ENCODE results near the gene LTF. TPM values are rescaled to one million over a fixed set of nuclear protein-coding genes. Genes with fewer than 3 reads are reported as not detected.

The LTF gene
- total RNA-seq, 1 donor from 2014 or later, result not detected

DNA sequence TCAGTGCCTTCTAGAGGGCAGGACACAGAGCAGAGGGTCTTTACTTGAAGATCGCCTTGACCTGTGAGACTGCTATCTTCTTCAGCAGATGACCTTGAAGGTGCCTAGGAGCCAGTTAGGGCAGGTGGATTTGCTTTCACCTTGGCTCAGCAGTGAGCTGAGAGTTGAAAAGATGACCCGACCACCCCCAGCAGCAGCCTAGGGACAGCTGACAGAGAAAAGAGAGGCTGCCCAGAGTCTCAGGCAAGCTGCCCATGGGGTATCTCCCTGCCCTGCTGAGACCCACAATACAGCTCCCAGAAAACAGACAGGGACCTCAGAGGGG, 453 bp upstream of the LTF start:
- Histone ChIP-seq H3K36me3 (ENCODE audit: insufficient read depth, low read length) (no peaks in the 10 kb centered on the region), H3K4me3 (ENCODE audit: insufficient read depth, low read depth, low read length) (no peak overlapping the region), H3K79me2 (ENCODE audit: insufficient read depth, low read length) (no peaks in the 10 kb centered on the region), H3K4me2 (ENCODE audit: low read length) (no peak overlapping the region), H3K9me3 (ENCODE audit: insufficient read depth, low read depth, low read length) (no peaks in the 10 kb centered on the region), H3K9ac (ENCODE audit: low read length) (no peak overlapping the region), H3K27ac (ENCODE audit: low read depth, low read length) (no peak overlapping the region), H2AFZ (ENCODE audit: low read depth, low read length) (no peak overlapping the region), H4K20me1 (ENCODE audit: insufficient read depth, low read length) (no peaks in the 10 kb centered on the region), H3K4me1 (ENCODE audit: insufficient read depth, low read length) (no peaks in the 10 kb centered on the region), H3K27me3 (ENCODE audit: insufficient read depth, low read length) (peaks cover 37% of the 10 kb centered on the region)
- no peaks in the 10 kb centered on the region for H3K36me3 Mint-ChIP-seq (ENCODE audit: low read depth, unreplicated experiment)
- no peak overlapping the region for H3K27ac Mint-ChIP-seq (ENCODE audit: unreplicated experiment)
- H3K4me1 Mint-ChIP-seq (ENCODE audit: low read depth, unreplicated experiment), result peaks cover 6% of the 10 kb centered on the region
- H3K9me3 Mint-ChIP-seq (ENCODE audit: unreplicated experiment), result no peaks in the 10 kb centered on the region
- no peak overlapping the region for H3K4me3 Mint-ChIP-seq (ENCODE audit: unreplicated experiment)
- TF ChIP-seq, protein P1, sequence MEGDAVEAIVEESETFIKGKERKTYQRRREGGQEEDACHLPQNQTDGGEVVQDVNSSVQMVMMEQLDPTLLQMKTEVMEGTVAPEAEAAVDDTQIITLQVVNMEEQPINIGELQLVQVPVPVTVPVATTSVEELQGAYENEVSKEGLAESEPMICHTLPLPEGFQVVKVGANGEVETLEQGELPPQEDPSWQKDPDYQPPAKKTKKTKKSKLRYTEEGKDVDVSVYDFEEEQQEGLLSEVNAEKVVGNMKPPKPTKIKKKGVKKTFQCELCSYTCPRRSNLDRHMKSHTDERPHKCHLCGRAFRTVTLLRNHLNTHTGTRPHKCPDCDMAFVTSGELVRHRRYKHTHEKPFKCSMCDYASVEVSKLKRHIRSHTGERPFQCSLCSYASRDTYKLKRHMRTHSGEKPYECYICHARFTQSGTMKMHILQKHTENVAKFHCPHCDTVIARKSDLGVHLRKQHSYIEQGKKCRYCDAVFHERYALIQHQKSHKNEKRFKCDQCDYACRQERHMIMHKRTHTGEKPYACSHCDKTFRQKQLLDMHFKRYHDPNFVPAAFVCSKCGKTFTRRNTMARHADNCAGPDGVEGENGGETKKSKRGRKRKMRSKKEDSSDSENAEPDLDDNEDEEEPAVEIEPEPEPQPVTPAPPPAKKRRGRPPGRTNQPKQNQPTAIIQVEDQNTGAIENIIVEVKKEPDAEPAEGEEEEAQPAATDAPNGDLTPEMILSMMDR (IDR thresholded peaks at IDR 0.05; ENCODE audit: insufficient read depth, low read depth, low read length), result no peak
- no peak for TF ChIP-seq EZH2 (IDR thresholded peaks at IDR 0.05; ENCODE audit: insufficient read depth, low read length)
- FAIRE-seq (no peak), DNase-seq (ENCODE audit: low read depth) (no peak)
- H3K27me3 Mint-ChIP-seq (ENCODE audit: low read depth, unreplicated experiment), result peaks cover 62% of the 10 kb centered on the region

DNA sequence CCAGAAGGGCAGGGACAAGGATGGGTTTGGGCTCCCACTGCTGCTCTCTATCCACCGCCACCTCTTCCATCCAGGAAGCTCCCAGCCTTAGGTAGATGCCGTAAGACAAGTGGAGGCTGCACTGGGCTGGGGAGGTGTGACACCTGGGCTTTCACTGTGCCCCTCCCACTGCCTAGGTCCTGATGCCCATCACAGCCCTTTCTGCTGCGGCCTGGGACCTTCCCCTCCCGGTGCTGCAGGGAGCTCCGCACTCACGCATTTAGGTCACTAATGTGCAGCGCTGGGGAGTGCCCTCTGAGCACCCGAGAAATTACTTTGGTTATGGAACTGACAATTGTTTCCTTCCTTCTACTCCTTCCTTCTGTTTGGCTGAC, 850 bp downstream of the LTF start:
- H2AFZ ChIP-seq (ENCODE audit: low read depth, low read length), result no peak overlapping the region
- Mint-ChIP-seq H3K27me3 (ENCODE audit: low read depth, unreplicated experiment) (peaks cover 53% of the 10 kb centered on the region), H3K36me3 (ENCODE audit: low read depth, unreplicated experiment) (no peaks in the 10 kb centered on the region), H3K4me3 (ENCODE audit: unreplicated experiment) (no peak overlapping the region), H3K9me3 (ENCODE audit: unreplicated experiment) (no peaks in the 10 kb centered on the region), H3K4me1 (ENCODE audit: low read depth, unreplicated experiment) (peaks cover 8% of the 10 kb centered on the region), H3K27ac (ENCODE audit: unreplicated experiment) (no peak overlapping the region)
- H4K20me1 ChIP-seq (ENCODE audit: insufficient read depth, low read length), result no peaks in the 10 kb centered on the region
- FAIRE-seq (no peak), DNase-seq (ENCODE audit: low read depth) (no peak)
- H3K27ac ChIP-seq (ENCODE audit: low read depth, low read length), result no peak overlapping the region
- peaks cover 37% of the 10 kb centered on the region for H3K27me3 ChIP-seq (ENCODE audit: insufficient read depth, low read length)
- H3K4me2 ChIP-seq (ENCODE audit: low read length), result no peak overlapping the region
- TF ChIP-seq, protein P1 (IDR thresholded peaks at IDR 0.05; ENCODE audit: insufficient read depth, low read depth, low read length), result no peak
- TF ChIP-seq EZH2 (IDR thresholded peaks at IDR 0.05; ENCODE audit: insufficient read depth, low read length), result no peak
- H3K79me2 ChIP-seq (ENCODE audit: insufficient read depth, low read length), result no peaks in the 10 kb centered on the region
- no peaks in the 10 kb centered on the region for H3K9me3 ChIP-seq (ENCODE audit: insufficient read depth, low read depth, low read length)
- H3K36me3 ChIP-seq (ENCODE audit: insufficient read depth, low read length), result no peaks in the 10 kb centered on the region
- H3K4me1 ChIP-seq (ENCODE audit: insufficient read depth, low read length), result no peaks in the 10 kb centered on the region
- H3K9ac ChIP-seq (ENCODE audit: low read length), result no peak overlapping the region
- H3K4me3 ChIP-seq (ENCODE audit: insufficient read depth, low read depth, low read length), result no peak overlapping the region

DNA sequence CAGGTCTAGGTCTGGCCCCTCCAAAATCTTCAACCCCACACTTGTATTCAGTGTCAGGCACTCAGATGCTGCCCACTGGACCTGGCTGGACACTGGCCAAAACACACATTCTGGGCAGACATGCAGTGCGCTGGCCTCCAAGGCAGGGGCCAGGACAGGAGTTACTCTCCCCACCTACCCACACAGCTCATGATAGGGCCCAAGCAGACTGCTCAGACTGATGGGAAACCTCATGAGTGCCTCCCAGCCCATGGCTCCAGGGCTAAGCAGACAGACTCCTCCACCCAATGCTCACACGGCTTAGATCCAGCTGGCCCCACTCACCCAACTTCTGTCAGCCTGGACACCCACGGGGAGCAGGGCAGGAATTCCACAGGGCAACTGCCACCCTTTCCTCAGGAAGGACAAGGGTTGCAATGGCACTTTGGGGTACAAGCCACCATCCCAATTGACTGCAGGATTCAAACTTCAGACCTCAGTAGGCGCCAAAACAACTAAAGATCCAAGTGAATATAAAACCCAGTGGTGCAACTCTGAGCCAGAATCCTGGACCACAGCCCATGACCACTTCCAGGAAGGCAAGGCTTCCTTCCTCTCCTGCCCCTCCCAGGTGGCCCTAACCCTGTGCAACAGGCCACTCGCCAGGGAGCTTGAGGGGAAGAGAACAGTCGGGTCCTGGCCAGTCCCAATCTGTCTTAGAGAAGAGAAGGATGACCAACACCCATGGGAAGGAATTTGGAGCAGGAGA, 1.4 kb downstream of the LTF start:
- no peak overlapping the region for H3K27ac ChIP-seq (ENCODE audit: low read depth, low read length)
- no peaks in the 10 kb centered on the region for H3K36me3 Mint-ChIP-seq (ENCODE audit: low read depth, unreplicated experiment)
- no peak overlapping the region for H3K4me3 Mint-ChIP-seq (ENCODE audit: unreplicated experiment)
- H3K9me3 ChIP-seq (ENCODE audit: insufficient read depth, low read depth, low read length), result no peaks in the 10 kb centered on the region
- H2AFZ ChIP-seq (ENCODE audit: low read depth, low read length), result no peak overlapping the region
- no peaks in the 10 kb centered on the region for H3K4me1 ChIP-seq (ENCODE audit: insufficient read depth, low read length)
- H3K36me3 ChIP-seq (ENCODE audit: insufficient read depth, low read length), result no peaks in the 10 kb centered on the region
- FAIRE-seq, result no peak
- TF ChIP-seq EZH2 (IDR thresholded peaks at IDR 0.05; ENCODE audit: insufficient read depth, low read length), result no peak
- TF ChIP-seq, protein P1 (IDR thresholded peaks at IDR 0.05; ENCODE audit: insufficient read depth, low read depth, low read length), result no peak
- no peak overlapping the region for H3K4me2 ChIP-seq (ENCODE audit: low read length)
- DNase-seq (ENCODE audit: low read depth), result no peak
- H3K27me3 Mint-ChIP-seq (ENCODE audit: low read depth, unreplicated experiment), result peaks cover 51% of the 10 kb centered on the region
- H3K27me3 ChIP-seq (ENCODE audit: insufficient read depth, low read length), result peaks cover 37% of the 10 kb centered on the region
- H3K79me2 ChIP-seq (ENCODE audit: insufficient read depth, low read length), result no peaks in the 10 kb centered on the region
- no peak overlapping the region for H3K4me3 ChIP-seq (ENCODE audit: insufficient read depth, low read depth, low read length)
- H3K9me3 Mint-ChIP-seq (ENCODE audit: unreplicated experiment), result no peaks in the 10 kb centered on the region
- no peak overlapping the region for H3K27ac Mint-ChIP-seq (ENCODE audit: unreplicated experiment)
- no peaks in the 10 kb centered on the region for H4K20me1 ChIP-seq (ENCODE audit: insufficient read depth, low read length)
- no peak overlapping the region for H3K9ac ChIP-seq (ENCODE audit: low read length)
- H3K4me1 Mint-ChIP-seq (ENCODE audit: low read depth, unreplicated experiment), result peaks cover 8% of the 10 kb centered on the region

All from astrocyte (in vitro differentiated cells and primary cell).